ENCODE data around the gene TBCB. TPM values are rescaled to one million over a fixed set of nuclear protein-coding genes. Genes with fewer than 3 reads are reported as not detected.

The TBCB gene
- total RNA-seq, 1 experiment from 2014 or later, result 141 TPM

DNA sequence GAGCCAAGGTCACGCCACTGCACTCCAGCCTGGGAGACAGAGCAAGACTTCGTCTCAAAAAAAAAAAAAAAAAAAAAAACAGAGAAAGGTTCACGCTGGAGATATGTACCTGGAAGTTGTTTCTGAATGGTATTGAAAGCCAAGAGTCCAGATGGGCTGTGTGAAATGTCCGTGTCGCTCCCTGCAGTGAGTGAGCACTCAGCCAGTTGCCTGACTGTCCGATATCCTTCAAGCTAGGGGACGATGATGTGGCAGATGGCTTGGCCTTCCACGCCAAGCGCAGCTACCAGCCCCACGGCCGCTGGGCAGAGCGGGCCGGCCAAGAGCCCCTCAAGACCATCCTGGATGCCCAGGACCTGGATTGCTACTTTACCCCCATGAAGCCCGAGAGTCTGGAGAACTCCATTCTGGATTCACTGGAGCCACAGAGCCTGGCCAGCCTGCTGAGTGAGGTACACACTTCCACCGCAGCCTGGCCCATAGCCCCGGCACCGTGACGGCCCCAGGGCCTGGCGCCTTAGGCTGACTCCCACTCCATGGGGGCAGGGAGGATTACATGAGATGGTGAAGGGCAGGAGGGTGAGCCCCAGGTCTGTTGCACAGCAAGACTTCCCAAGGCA, 16.0 kb upstream of the TBCB start:
- no TSS peak for BruUV-seq (replicated peaks)
- no peaks in the 10 kb centered on the region for H3K9me2 ChIP-seq (ENCODE audit: insufficient read depth)
- no peak overlapping the region for H2AFZ ChIP-seq (ENCODE audit: low read depth, low read length, poor library complexity, severe bottlenecking)
- no peak overlapping the region for H3K4me2 ChIP-seq (ENCODE audit: low read length)
- ChIA-PET CTCF (no interaction called here), RAD21 (ENCODE audit: low non-redundant PET in 1 of 2, low total read pairs in 2 of 2, uncharacterized antibody in 2 of 2, unreplicated experiment in 2 of 2) (no interaction called here), POLR2A (no interaction called here)
- no peak overlapping the region for H3K4me3 ChIP-seq (replicated peaks in 1 of 2; ENCODE audit: low read depth in 1 of 2, low read length in 2 of 2)
- ATAC-seq, result no peak
- H3K9ac ChIP-seq (ENCODE audit: low read length), result no peak overlapping the region
- intact Hi-C loops (cut with micrococcal nuclease), result no loop called here
- no peak for DNase-seq (ENCODE audit: low read depth, low spot score)
- H3K27me3 ChIP-seq (ENCODE audit: insufficient read depth, low read length), result no peaks in the 10 kb centered on the region
- peaks cover 9 to 18% of the 10 kb centered on the region in 2 experiments; a peak in 3 of 4 replicates for H3K36me3 ChIP-seq (ENCODE audit: control insufficient read depth in 1 of 2, insufficient read depth in 2 of 2, low read length in 2 of 2)
- H3K27ac ChIP-seq (ENCODE audit: low read depth, low read length), result no peak overlapping the region
- no peaks in the 10 kb centered on the region for H4K20me1 ChIP-seq (ENCODE audit: insufficient read depth)
- peaks cover 0 to 17% of the 10 kb centered on the region in 2 experiments; a peak in 2 of 4 replicates for H3K4me1 ChIP-seq (ENCODE audit: control insufficient read depth in 1 of 2, insufficient read depth in 2 of 2, low read length in 2 of 2)
- TF ChIP-seq, protein P1, sequence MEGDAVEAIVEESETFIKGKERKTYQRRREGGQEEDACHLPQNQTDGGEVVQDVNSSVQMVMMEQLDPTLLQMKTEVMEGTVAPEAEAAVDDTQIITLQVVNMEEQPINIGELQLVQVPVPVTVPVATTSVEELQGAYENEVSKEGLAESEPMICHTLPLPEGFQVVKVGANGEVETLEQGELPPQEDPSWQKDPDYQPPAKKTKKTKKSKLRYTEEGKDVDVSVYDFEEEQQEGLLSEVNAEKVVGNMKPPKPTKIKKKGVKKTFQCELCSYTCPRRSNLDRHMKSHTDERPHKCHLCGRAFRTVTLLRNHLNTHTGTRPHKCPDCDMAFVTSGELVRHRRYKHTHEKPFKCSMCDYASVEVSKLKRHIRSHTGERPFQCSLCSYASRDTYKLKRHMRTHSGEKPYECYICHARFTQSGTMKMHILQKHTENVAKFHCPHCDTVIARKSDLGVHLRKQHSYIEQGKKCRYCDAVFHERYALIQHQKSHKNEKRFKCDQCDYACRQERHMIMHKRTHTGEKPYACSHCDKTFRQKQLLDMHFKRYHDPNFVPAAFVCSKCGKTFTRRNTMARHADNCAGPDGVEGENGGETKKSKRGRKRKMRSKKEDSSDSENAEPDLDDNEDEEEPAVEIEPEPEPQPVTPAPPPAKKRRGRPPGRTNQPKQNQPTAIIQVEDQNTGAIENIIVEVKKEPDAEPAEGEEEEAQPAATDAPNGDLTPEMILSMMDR (IDR thresholded peaks at IDR 0.05 in 2 of 3, conservative IDR thresholded peaks at IDR 0.05 in 1 of 3; ENCODE audit: borderline replicate concordance in 1 of 3, insufficient read depth in 1 of 3, low read depth in 2 of 3, low read length in 2 of 3), result no peak
- no peak for TF ChIP-seq YY1 (IDR thresholded peaks at IDR 0.05; ENCODE audit: extremely low read depth, insufficient replicate concordance, low read depth, low read length)
- TF ChIP-seq, protein P2, sequence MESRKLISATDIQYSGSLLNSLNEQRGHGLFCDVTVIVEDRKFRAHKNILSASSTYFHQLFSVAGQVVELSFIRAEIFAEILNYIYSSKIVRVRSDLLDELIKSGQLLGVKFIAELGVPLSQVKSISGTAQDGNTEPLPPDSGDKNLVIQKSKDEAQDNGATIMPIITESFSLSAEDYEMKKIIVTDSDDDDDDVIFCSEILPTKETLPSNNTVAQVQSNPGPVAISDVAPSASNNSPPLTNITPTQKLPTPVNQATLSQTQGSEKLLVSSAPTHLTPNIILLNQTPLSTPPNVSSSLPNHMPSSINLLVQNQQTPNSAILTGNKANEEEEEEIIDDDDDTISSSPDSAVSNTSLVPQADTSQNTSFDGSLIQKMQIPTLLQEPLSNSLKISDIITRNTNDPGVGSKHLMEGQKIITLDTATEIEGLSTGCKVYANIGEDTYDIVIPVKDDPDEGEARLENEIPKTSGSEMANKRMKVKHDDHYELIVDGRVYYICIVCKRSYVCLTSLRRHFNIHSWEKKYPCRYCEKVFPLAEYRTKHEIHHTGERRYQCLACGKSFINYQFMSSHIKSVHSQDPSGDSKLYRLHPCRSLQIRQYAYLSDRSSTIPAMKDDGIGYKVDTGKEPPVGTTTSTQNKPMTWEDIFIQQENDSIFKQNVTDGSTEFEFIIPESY (IDR thresholded peaks at IDR 0.05; ENCODE audit: extremely low read depth, insufficient replicate concordance, low read length), result no peak
- no peak for TF ChIP-seq SIN3A (IDR thresholded peaks at IDR 0.05; ENCODE audit: low read depth)
- TF ChIP-seq, protein P3, sequence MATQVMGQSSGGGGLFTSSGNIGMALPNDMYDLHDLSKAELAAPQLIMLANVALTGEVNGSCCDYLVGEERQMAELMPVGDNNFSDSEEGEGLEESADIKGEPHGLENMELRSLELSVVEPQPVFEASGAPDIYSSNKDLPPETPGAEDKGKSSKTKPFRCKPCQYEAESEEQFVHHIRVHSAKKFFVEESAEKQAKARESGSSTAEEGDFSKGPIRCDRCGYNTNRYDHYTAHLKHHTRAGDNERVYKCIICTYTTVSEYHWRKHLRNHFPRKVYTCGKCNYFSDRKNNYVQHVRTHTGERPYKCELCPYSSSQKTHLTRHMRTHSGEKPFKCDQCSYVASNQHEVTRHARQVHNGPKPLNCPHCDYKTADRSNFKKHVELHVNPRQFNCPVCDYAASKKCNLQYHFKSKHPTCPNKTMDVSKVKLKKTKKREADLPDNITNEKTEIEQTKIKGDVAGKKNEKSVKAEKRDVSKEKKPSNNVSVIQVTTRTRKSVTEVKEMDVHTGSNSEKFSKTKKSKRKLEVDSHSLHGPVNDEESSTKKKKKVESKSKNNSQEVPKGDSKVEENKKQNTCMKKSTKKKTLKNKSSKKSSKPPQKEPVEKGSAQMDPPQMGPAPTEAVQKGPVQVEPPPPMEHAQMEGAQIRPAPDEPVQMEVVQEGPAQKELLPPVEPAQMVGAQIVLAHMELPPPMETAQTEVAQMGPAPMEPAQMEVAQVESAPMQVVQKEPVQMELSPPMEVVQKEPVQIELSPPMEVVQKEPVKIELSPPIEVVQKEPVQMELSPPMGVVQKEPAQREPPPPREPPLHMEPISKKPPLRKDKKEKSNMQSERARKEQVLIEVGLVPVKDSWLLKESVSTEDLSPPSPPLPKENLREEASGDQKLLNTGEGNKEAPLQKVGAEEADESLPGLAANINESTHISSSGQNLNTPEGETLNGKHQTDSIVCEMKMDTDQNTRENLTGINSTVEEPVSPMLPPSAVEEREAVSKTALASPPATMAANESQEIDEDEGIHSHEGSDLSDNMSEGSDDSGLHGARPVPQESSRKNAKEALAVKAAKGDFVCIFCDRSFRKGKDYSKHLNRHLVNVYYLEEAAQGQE (IDR thresholded peaks at IDR 0.05; ENCODE audit: low read depth), result no peak
- no peak for TF ChIP-seq CEBPB (IDR thresholded peaks at IDR 0.05; ENCODE audit: low read depth)
- TF ChIP-seq EGR1 (IDR thresholded peaks at IDR 0.05; ENCODE audit: low read depth), result no peak
- no peak for TF ChIP-seq ZFX (IDR thresholded peaks at IDR 0.05)
- no peak for TF ChIP-seq FOSL1 (IDR thresholded peaks at IDR 0.05; ENCODE audit: low read depth)
- no peak for TF ChIP-seq CBX3 (IDR thresholded peaks at IDR 0.05; ENCODE audit: low read depth)
- TF ChIP-seq, protein P4, sequence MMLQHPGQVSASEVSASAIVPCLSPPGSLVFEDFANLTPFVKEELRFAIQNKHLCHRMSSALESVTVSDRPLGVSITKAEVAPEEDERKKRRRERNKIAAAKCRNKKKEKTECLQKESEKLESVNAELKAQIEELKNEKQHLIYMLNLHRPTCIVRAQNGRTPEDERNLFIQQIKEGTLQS (IDR thresholded peaks at IDR 0.05), result no peak
- TF ChIP-seq POLR2AphosphoS5 (IDR thresholded peaks at IDR 0.05; ENCODE audit: low read depth, low read length), result no peak
- no peak for TF ChIP-seq SRF (IDR thresholded peaks at IDR 0.05; ENCODE audit: low read depth)
- no peak for TF ChIP-seq TCF7L2 (IDR thresholded peaks at IDR 0.05; ENCODE audit: borderline replicate concordance, extremely low read depth, insufficient read depth, insufficient read length)
- TF ChIP-seq EZH2phosphoT487 (IDR thresholded peaks at IDR 0.05; ENCODE audit: borderline replicate concordance), result no peak
- H3K9me3 ChIP-seq (ENCODE audit: control insufficient read depth in 1 of 2, insufficient read depth in 1 of 2, low read depth in 1 of 2, low read length in 2 of 2), result no peaks in the 10 kb centered on the region
- H3K79me2 ChIP-seq (ENCODE audit: insufficient read depth, low read length), result no peaks in the 10 kb centered on the region
